ENCODE measurements around the gene TRPM2.

DNA sequence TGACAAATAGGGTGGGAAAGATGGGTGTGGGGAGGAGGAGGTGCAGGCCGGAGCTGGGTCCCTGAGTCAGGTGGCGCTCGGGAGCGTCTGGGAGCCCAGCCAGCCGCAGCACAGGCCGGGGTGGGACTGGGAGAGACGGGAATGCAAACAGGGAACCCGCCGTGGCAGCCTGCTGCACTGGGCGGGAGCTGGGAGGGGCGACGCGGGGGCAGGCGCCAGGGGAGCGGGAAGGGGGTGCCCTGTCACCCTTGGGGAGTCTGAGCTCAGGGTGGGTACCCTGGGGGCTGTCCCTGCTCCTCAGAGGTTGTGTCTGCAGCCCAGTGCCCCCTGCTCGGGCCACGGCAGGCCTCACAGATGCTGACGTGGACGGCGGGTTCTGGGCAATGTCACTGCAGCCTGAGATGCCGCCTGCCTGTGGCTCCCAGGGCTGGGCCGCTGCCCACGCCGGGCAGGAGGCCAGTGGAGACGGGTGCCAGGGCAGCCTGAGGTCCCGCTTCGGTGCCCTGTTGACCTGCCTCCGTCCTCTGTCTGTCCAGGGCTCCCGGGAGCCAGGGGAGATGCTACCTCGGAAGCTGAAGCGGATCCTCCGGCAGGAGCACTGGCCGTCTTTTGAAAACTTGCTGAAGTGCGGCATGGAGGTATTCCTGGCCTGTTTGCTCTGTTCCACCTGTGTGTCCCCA is 85.2 kb downstream of the TRPM2 start:
- TF ChIP-seq, protein P1, sequence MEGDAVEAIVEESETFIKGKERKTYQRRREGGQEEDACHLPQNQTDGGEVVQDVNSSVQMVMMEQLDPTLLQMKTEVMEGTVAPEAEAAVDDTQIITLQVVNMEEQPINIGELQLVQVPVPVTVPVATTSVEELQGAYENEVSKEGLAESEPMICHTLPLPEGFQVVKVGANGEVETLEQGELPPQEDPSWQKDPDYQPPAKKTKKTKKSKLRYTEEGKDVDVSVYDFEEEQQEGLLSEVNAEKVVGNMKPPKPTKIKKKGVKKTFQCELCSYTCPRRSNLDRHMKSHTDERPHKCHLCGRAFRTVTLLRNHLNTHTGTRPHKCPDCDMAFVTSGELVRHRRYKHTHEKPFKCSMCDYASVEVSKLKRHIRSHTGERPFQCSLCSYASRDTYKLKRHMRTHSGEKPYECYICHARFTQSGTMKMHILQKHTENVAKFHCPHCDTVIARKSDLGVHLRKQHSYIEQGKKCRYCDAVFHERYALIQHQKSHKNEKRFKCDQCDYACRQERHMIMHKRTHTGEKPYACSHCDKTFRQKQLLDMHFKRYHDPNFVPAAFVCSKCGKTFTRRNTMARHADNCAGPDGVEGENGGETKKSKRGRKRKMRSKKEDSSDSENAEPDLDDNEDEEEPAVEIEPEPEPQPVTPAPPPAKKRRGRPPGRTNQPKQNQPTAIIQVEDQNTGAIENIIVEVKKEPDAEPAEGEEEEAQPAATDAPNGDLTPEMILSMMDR (IDR thresholded peaks at IDR 0.05 in 2 of 3, conservative IDR thresholded peaks at IDR 0.05 in 1 of 3; ENCODE audit: borderline replicate concordance in 1 of 3, insufficient read depth in 1 of 3, low read depth in 2 of 3, low read length in 2 of 3) = no peak
- TF ChIP-seq SRF (IDR thresholded peaks at IDR 0.05; ENCODE audit: low read depth) (no peak), TCF7L2 (IDR thresholded peaks at IDR 0.05; ENCODE audit: borderline replicate concordance, extremely low read depth, insufficient read depth, insufficient read length) (no peak), EGR1 (IDR thresholded peaks at IDR 0.05; ENCODE audit: low read depth) (no peak), SP1 (IDR thresholded peaks at IDR 0.05; ENCODE audit: low read depth) (no peak)
- TF ChIP-seq, protein P2, sequence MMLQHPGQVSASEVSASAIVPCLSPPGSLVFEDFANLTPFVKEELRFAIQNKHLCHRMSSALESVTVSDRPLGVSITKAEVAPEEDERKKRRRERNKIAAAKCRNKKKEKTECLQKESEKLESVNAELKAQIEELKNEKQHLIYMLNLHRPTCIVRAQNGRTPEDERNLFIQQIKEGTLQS (IDR thresholded peaks at IDR 0.05) = no peak
